Keratinocyte (primary cell): ENCODE measurements around the gene P2RX3. TPM values are rescaled to one million over a fixed set of nuclear protein-coding genes. Genes with fewer than 3 reads are reported as not detected.

ENCODE experiments used
- DNase-seq: peaks from one replicate; pipeline ENCODE4 v3.0.0-alpha.2; 2011; ENCODE audit warnings: low read depth, missing footprints, low spot score
- FAIRE-seq: peaks from 2 replicates; lab custom pipeline; 2011; peaks lifted over from hg19 to GRCh38; lab: Jason Lieb, UNC
- H2AFZ ChIP-seq: 2 replicates; pipeline ENCODE4 v1.6.0; 2012; ENCODE audit warnings: low read length, control low read depth, inconsistent platforms; ENCODE audit not compliant: control insufficient read depth
- H3K27ac ChIP-seq: 2 replicates; pipeline ENCODE4 v1.5.1; 2011; ENCODE audit warnings: low read length; ENCODE audit not compliant: control insufficient read depth, insufficient read depth
- H3K27me3 ChIP-seq: 3 replicates; pipeline ENCODE4 v1.6.0; 2011; ENCODE audit warnings: low read length; ENCODE audit not compliant: control insufficient read depth, insufficient read depth; ENCODE audit errors: extremely low read depth
- H3K36me3 ChIP-seq, 2 experiments: 2 replicates in 1 of 2; 3 replicates in 1 of 2; pipeline ENCODE4 v1.5.1; 2011; ENCODE audit warnings: low read length in 2 of 2, mild to moderate bottlenecking in 1 of 2; ENCODE audit not compliant: control insufficient read depth in 2 of 2, insufficient read depth in 2 of 2; ENCODE audit errors: extremely low read depth in 1 of 2
- H3K4me1 ChIP-seq: 3 replicates; pipeline ENCODE4 v1.5.1; 2011; ENCODE audit warnings: low read length; ENCODE audit not compliant: control insufficient read depth, insufficient read depth; ENCODE audit errors: extremely low read depth
- H3K4me2 ChIP-seq: 3 replicates; pipeline ENCODE4 v1.6.0; 2011; ENCODE audit warnings: low read depth, low read length; ENCODE audit not compliant: control insufficient read depth, insufficient read depth; ENCODE audit errors: extremely low read depth
- H3K4me3 ChIP-seq, 3 experiments: fragments of 200-600 bp in 1 of 3; sonication (generic) in 1 of 3; 2 replicates in 2 of 3; 3 replicates in 1 of 3; pipeline ENCODE4 v1.5.1; 2011 to 2016; ENCODE audit warnings: low read length in 3 of 3, mild to moderate bottlenecking in 3 of 3, control low read depth in 2 of 3, inconsistent platforms in 1 of 3, low read depth in 1 of 3, mixed read lengths in 1 of 3, mixed run types in 1 of 3, moderate library complexity in 1 of 3; ENCODE audit not compliant: control insufficient read depth in 2 of 3, insufficient read depth in 2 of 3; ENCODE audit errors: extremely low read depth in 1 of 3
- H3K79me2 ChIP-seq: 2 replicates; pipeline ENCODE4 v1.6.0; 2012; ENCODE audit warnings: low read length; ENCODE audit not compliant: control insufficient read depth, insufficient read depth
- H3K9ac ChIP-seq: 3 replicates; pipeline ENCODE4 v1.6.0; 2011; ENCODE audit warnings: low read length; ENCODE audit not compliant: control insufficient read depth, insufficient read depth; ENCODE audit errors: extremely low read depth
- H3K9me1 ChIP-seq: 3 replicates; pipeline ENCODE4 v1.6.0; 2011; ENCODE audit warnings: low read length; ENCODE audit not compliant: control insufficient read depth, insufficient read depth; ENCODE audit errors: extremely low read depth
- H3K9me3 ChIP-seq: 2 replicates; pipeline ENCODE4 v1.5.1; 2012; ENCODE audit warnings: low read depth, low read length; ENCODE audit not compliant: control insufficient read depth
- H4K20me1 ChIP-seq: 3 replicates; pipeline ENCODE4 v1.6.0; 2011; ENCODE audit warnings: low read length; ENCODE audit not compliant: control insufficient read depth, insufficient read depth; ENCODE audit errors: extremely low read depth
- EZH2 ChIP-seq: IDR thresholded peaks from one replicate; pipeline ENCODE4 v1.6.1; 2012; ENCODE audit warnings: inconsistent platforms, mild to moderate bottlenecking, low read length, moderate library complexity
- dilution Hi-C: fragments of 300-500 bp; cut with MboI; formaldehyde crosslinking; loops from one replicate; pipeline ENCODE4 v1.7.0; 2020; ENCODE audit warnings: low sequenced_read_pairs; ENCODE audit not compliant: extremely low pct_ligation_motif_present
- polyA plus RNA-seq, 5 experiments: library from polyadenylated mRNA; depleted of rRNA in 3 of 5; stranded (reverse) in 3 of 5; stranded (forward) in 1 of 5; unstranded in 1 of 5; fragments of >200 nt; gene quantifications; 1 replicate in 1 of 5; 2 replicates in 3 of 5; 3 replicates in 1 of 5; pipeline versions ENCODE4 v1.2.1 to v1.2.3, GENCODE V29; 2011 to 2012; ENCODE audit warnings: missing spikeins in 2 of 5, low read depth in 1 of 5, low replicate concordance in 1 of 5
- TF ChIP-seq, protein P1 (sequence below), 3 experiments: IDR thresholded peaks in 1 of 3; conservative IDR thresholded peaks in 1 of 3; optimal IDR thresholded peaks in 1 of 3; 2 replicates in 2 of 3; 3 replicates in 1 of 3; pipeline versions ENCODE3 to v1.5.1; 2011; ENCODE audit warnings: low read length in 3 of 3, mild to moderate bottlenecking in 3 of 3, moderate library complexity in 2 of 3, control low read depth in 1 of 3, inconsistent platforms in 1 of 3; ENCODE audit not compliant: insufficient read depth in 2 of 3; ENCODE audit errors: extremely low read depth in 1 of 3

P2RX3 gene
- polyA plus RNA-seq, 1 donor (not counting 4 experiments of a cell fraction or from before 2014, with no cell fraction given) = not detected

DNA sequence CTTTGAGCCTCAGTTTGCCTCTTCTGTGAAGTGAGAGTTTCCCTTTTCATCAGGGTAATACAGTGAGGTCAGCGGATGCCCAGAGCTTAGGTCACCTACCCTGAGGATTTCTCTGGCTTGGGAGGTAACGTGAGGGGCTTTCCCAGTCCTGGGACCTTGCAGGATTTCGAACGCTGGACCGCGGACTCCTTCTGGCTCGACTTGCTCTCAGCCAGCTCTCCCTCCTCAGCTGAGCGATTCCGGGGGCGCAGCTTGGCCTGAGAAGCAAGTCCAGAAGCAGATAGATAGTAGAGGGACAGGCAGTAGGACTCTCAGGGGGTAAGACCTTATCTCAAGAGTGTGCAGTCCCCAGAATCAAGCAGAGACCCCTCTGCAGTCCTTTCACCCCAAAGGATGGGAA, 37.4 kb upstream of the P2RX3 start:
- Histone ChIP-seq H3K79me2 (peaks cover 30% of the 10 kb centered on the region), H4K20me1 (peaks cover 6% of the 10 kb centered on the region), H3K4me1 (peaks cover 32% of the 10 kb centered on the region), H3K4me2 (no peak overlapping the region), H3K4me3 (no peak overlapping the region), H3K9ac (no peak overlapping the region), H3K9me3 (no peaks in the 10 kb centered on the region), H3K27me3 (no peaks in the 10 kb centered on the region), H3K36me3 (peaks cover 47 to 67% of the 10 kb centered on the region in 2 experiments), H2AFZ (no peak overlapping the region), H3K9me1 (no peaks in the 10 kb centered on the region), H3K27ac (no peak overlapping the region)
- TF ChIP-seq EZH2 = no peak
- TF ChIP-seq, protein P1, sequence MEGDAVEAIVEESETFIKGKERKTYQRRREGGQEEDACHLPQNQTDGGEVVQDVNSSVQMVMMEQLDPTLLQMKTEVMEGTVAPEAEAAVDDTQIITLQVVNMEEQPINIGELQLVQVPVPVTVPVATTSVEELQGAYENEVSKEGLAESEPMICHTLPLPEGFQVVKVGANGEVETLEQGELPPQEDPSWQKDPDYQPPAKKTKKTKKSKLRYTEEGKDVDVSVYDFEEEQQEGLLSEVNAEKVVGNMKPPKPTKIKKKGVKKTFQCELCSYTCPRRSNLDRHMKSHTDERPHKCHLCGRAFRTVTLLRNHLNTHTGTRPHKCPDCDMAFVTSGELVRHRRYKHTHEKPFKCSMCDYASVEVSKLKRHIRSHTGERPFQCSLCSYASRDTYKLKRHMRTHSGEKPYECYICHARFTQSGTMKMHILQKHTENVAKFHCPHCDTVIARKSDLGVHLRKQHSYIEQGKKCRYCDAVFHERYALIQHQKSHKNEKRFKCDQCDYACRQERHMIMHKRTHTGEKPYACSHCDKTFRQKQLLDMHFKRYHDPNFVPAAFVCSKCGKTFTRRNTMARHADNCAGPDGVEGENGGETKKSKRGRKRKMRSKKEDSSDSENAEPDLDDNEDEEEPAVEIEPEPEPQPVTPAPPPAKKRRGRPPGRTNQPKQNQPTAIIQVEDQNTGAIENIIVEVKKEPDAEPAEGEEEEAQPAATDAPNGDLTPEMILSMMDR (optimal IDR thresholded peaks at IDR 0.05 in 1 of 3, IDR thresholded peaks at IDR 0.05 in 1 of 3, conservative IDR thresholded peaks at IDR 0.05 in 1 of 3; ENCODE audit: extremely low read depth in 1 of 3, insufficient read depth in 2 of 3, low read length in 3 of 3) = no peak
- FAIRE-seq (no peak), DNase-seq (no peak)
- dilution Hi-C loops = no loop called here

DNA sequence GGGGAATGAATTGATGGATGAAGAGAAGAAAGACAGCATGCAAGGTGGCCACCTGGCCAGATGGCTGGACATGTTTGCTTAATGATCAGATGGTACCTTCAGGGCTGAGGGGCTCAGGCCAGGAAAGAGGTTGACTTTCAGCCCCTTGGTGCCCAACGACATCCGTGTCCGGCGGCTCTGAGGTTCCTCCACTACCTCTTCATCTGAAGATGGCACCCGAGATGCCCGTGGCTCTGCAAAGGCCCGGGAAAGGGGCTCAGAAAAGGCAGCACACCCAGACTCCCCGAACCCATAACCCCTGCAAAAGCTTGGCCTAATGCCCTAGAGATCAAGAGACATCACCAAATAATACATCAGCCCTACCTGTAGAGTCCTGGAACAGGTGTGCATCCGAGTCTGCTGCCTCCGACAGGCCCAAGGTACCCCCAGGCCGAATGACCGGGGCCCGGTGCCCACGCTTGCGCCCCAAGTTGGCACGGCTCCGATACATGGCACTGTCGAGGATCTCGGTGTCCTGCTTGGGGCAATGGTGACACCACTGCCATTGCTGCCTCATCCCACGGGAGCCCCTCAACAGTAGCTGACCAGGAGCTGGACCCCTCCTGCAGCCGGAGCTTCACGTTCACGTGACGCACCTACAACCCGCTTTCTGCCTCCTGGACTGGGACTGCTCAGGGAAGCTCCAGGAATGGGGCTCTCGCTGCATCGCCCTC, 36.3 kb upstream of the P2RX3 start:
- Histone ChIP-seq H2AFZ (no peak overlapping the region), H3K9me3 (no peaks in the 10 kb centered on the region), H3K79me2 (peaks cover 40% of the 10 kb centered on the region), H3K4me3 (no peak overlapping the region), H3K27me3 (no peaks in the 10 kb centered on the region), H4K20me1 (peaks cover 6% of the 10 kb centered on the region), H3K4me2 (no peak overlapping the region), H3K9ac (no peak overlapping the region), H3K4me1 (peaks cover 33% of the 10 kb centered on the region), H3K36me3 (peaks cover 52 to 69% of the 10 kb centered on the region in 2 experiments), H3K27ac (no peak overlapping the region), H3K9me1 (no peaks in the 10 kb centered on the region)
- dilution Hi-C loops = no loop called here
- FAIRE-seq (no peak), DNase-seq (no peak)
- TF ChIP-seq EZH2 = no peak
- TF ChIP-seq, protein P1 (optimal IDR thresholded peaks at IDR 0.05 in 1 of 3, IDR thresholded peaks at IDR 0.05 in 1 of 3, conservative IDR thresholded peaks at IDR 0.05 in 1 of 3; ENCODE audit: extremely low read depth in 1 of 3, insufficient read depth in 2 of 3, low read length in 3 of 3) = no peak
